Stimulated activated CD4-positive, alpha-beta T cell treated with anti-CD3 and anti-CD28 coated beads, Interleukin-1b, Interleukin-23, amount 100 ng/mL, for 24 hours (primary cell): ENCODE measurements around the gene HTR2B.
"Not testable (repeated sequence)": the region's sequence is repeated elsewhere in the genome, so short reads cannot be mapped to it uniquely, and the experiment has no call there.

Source experiments
- DNase-seq, 4 experiments: peaks; one replicate each; pipeline ENCODE4 v3.0.0-alpha.2; 2020; ENCODE audit warnings: low read depth in 4 of 4, low spot score in 1 of 4

The HTR2B gene

DNA sequence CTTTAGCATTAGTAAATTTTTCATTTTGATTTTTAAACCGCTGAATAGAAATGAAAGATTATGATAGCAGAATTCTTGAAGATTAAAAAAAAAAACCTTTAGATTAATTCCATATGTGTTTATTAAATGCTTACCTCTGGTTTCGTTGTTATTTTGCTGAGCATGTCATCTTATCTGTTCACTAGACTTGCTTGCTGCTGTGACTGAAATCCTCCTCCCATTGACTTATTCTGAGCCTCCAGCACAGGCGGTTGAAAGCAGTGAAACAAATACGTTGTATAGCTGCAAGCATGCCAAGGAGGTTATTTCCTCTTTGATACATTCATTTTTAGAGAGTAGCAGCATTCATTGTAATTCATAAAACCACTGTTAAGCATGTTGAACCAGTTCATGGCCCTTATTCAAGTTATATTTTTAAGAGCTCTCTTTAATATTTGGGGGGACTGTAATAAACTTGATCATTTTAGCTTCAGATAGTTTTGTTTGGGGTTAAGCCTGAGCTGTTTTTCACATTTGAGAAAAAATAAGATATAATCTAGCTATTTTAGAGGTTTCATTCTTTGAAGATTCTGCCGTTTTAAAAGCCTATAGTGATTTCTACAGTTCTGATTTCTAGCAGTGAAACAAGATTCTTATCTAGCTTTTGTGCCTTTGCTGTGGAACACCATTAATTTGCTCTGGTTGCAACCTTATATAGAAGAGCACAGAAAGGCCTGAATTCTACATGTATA, at the start of gene HTR2B:
Gene HTR2B (minus strand): TSS at position 205 of the 731 bp plus-strand sequence. CDS start 1,278 bp downstream, outside the sequence.
- DNase-seq: no peak

DNA sequence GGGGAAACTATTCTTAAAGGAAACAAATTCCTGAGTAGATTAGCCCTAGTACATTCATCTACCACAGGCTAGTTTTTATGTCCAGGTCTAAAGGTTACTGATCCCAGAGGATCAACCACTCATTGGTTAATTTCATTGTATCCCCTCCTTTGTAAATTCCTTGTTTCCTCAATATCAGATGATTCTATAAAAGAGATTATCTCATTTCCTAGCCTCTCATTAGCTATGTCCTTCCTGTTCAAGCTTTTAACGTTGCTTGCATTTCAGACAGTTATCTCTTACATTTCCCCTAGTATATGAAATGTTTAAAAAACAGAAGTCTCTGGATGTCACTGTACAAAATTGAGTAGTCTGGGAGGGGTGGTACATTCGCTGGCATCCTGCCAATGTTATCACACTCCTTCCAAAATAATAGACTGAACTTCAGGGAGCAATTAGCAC, 49.4 kb upstream of the HTR2B start:
- DNase-seq: no peak

DNA sequence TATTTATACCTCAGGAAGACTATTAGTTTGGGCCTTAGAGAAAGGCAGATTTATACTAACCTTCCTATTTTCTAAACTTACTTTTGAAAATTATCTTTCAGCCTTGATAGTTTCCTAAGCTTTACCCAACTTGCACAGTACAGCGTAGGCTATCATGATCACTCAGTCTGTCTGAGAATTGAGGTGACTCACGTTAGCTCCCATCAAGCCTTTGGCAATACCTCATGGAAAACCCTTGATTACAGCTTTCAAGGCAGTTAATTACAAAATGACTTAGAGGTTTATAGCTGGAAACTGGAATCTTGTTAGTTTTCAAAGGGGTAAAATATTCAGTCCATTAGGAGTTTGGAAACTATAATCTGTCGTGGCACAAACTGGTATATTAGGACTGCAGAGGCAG, 47.2 kb upstream of the HTR2B start:
- DNase-seq: no peak

GRCh38 chr2:231170055-231170454, 45.2 kb upstream of the HTR2B start:
- no peak for DNase-seq

DNA sequence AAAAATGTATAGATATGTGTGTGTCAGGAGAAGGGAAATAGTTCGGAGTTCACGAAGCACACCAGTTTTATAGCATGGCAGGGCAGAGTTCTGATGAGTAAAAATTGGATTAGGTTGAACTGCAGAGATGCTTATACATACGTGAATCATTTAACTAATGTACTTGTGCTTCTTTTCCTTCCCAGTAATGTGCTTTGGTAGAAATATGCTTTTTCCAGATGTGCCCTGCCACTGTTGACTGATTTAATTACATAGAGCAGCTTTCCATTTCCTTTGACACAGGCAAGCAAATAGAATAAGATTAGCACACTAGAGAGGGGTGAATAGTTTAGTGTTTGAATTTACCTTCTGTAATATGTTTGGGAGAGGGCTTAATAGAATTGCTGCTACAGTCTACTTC, 44.6 kb upstream of the HTR2B start:
- no peak for DNase-seq

DNA sequence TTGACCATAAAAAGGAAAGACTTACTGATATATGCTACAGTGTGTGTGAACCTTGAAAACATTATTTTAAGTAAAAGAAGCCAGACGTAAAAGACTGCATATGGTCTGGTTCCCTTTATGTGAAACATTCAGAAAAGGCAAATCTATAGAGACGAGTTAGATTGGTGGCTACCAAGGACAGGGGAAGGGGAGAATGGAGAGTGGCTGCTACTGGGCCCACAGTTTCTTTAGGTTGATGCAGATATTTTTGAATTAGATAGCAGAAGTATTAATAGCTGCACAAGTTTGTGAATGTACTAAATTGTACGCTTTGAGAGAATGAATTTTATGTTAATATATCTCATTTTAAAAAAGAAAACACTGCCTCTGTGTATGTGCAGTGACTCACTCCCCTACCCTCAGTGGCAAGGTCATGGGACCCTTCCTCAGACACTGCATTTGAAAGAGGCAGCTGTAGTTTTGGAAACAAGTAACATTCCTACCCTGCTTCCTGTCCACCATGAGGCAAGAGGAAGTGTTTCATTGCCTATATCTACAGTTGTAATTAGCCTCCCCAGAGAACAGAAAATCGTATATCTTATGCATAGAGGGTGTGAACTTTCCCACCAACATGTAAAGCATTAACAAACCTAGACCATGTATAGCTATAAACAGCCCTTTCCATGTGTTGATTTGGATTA, 43.8 kb upstream of the HTR2B start:
- no peak for DNase-seq

GRCh38 chr2:231167745-231168459, 43.1 kb upstream of the HTR2B start:
- no peak for DNase-seq

GRCh38 chr2:231163414-231164095, 38.7 kb upstream of the HTR2B start:
- DNase-seq: no peak

DNA sequence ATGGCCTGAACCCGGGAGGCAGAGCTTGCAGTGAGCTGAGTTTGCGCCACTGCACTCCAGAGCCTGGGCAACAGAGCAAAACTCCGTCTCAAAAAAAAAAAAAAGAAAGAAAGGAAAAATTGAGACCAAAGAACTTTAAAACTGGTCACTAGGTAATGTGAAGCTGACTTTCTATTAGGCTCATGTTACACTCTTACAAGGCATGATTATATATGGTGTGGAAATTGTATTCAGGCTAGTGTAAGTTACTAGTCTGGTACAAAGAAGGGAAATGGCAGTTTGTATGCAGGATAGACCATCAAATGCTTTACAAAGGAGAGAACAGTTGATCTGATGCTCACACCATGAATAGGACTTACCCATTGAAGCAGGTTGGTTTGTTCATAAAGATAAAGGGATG, 38.2 kb upstream of the HTR2B start:
- DNase-seq: no peak

DNA sequence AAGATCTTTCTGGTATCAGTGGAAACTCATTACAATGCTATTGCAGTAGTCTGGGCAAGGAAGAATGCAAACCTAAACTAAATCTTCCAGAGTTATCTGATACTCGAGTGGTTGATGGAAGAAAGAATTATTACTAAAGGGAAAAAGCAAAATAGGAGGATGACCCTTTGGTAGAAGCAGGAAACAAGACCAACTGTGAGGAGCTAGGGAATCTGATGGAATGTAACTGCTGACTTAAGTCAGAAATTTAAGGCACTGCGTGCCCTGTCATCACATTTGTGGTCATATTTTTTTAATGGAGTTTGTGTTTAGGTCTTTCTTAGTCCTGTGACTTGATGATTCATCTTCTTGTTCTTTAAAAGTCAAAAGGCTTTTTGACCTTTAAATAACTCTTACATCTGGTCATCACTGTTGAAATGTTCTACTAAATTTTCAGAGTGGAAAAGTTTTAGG, 37.1 kb upstream of the HTR2B start:
- no peak for DNase-seq

GRCh38 chr2:231161252-231161839, 36.5 kb upstream of the HTR2B start:
- no peak for DNase-seq

- DNase-seq: no peak
Measured at GRCh38 chr2:231160701-231161100, 35.9 kb upstream of the HTR2B start.

GRCh38 chr2:231159306-231159705, 34.5 kb upstream of the HTR2B start:
- no peak for DNase-seq

DNA sequence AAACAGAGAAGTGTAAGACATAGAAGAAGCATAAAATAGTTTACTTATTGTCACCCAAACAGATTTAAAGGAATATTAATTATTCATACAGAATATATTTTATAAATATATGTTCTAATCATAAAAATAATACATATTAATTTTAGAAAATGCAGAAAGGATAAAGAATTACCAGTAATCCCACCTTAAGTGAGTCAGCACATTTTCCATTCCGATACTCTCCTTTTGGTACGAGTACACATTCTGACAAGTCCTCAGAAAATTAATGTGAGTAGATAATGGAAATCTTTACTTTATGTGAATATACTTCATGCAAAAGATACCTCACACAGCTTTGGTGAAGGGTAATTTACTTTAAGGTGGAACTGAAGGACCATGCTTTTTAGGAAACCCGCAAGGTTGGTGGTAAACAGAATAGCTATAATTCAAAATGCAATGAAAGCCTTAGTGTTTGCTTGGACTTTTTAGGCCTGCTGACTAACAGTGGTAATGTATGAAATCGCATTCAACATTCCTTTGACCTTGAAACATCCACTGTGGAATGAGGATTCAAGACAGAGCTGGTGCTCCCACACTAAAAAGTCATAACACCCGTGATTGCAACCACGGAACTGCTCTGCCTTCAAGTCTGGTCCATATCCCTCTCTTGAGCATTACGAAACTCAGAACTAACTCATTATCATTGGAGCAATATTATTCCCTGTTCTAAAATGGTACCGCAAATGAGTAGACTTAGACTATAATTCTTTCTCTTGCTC, 28.1 kb upstream of the HTR2B start:
- DNase-seq: no peak

DNA sequence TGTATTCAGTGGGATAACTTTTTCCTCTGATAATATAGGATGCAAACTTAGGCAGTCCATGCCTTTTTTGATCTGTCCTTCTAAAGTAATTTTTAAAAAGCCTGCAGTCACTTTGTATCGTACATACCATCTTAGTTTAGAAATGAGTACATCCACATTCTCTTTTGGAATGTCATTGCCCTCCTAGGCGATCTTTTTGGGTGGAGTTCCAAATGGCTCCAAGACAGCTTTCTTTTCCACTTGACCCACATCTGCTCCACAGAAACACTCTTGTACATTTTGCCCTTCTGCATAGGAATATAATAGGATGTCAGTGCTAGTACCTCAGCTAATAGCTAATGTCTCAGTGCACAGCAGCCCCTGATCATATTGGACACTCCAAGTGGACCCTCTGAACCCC, 21.8 kb upstream of the HTR2B start:
- DNase-seq: no peak

GRCh38 chr2:231144896-231145295, 20.1 kb upstream of the HTR2B start:
- DNase-seq: no peak

DNA sequence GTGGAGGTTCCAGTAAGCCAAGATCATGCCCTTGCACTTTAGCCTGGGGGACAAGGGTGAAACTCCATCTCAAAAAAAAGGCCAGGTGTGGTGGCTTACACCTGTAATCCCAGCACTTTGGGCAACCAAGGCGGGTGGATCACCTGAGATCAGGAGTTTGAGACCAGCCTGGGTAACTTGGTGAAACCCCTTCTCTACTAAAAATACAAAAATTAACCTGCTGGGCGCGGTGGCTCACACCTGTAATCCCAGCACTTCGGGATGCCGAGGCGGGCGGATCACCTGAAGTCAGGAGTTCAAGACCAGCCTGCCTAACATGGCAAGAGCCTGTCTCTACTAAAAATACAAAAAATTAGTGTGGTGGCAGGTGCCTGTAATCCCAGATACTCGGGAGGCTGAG, 16.0 kb upstream of the HTR2B start:
- DNase-seq: not testable (repeated sequence)

DNA sequence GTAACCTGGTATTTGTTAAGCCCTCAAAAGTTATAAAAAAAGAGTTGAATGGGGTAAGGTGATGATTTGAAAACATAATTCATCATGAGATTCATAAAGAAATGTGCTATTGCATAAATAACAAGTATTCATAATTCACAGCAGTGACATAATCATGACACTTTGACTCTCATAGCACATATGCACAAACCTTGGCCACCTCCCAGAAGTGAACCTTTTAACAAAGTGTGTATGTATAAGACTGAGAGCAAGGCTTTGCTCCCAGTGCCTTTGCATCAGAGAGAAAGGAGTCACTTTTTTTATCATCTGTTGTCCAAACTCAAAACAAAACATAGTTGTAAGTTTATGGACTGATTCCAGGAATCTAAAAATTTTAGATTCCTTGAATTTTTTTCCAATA, 15.0 kb upstream of the HTR2B start:
- DNase-seq: no peak

GRCh38 chr2:231138699-231139098, 13.9 kb upstream of the HTR2B start:
- DNase-seq: no peak

DNA sequence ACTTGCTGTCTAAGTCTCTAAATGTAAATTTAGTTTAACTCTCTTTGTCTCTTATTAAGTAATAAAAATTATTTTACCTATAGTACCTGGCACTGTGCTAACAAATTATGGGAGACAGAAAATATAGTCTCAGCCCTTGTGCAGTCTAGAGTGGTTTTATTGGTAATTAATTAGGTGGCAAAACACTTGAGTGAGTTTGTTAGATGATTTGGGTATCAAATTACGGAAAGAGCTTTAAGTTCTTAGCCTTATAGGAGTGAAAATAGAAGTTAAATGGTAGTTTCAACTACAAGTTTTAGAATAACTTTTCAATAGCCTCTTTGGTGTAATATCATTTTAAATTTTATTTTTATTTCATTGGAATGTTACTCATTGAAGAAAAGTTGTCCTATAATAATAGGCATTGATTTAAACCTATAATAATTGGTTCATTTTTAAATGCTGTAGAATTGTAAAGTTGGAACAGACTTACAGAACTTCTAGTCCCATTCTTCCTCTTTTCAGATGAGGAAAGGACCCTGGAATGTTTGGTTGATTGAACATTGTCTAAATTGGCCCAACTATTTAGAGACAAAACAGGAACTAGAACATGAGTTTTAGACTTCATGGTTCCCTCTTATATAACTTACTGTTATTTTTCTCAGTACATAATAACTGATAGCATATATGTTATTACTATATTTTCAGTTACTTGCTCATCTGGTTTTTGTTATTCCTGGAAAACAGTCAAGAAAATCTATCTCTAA, 10.2 kb upstream of the HTR2B start:
- DNase-seq: no peak
